ENCODE measurements around the gene IRAK2. TPM values are rescaled to one million over a fixed set of nuclear protein-coding genes. Genes with fewer than 3 reads are reported as not detected.

The IRAK2 gene
- total RNA-seq, 1 experiment from 2014 or later = 5.5 TPM

DNA sequence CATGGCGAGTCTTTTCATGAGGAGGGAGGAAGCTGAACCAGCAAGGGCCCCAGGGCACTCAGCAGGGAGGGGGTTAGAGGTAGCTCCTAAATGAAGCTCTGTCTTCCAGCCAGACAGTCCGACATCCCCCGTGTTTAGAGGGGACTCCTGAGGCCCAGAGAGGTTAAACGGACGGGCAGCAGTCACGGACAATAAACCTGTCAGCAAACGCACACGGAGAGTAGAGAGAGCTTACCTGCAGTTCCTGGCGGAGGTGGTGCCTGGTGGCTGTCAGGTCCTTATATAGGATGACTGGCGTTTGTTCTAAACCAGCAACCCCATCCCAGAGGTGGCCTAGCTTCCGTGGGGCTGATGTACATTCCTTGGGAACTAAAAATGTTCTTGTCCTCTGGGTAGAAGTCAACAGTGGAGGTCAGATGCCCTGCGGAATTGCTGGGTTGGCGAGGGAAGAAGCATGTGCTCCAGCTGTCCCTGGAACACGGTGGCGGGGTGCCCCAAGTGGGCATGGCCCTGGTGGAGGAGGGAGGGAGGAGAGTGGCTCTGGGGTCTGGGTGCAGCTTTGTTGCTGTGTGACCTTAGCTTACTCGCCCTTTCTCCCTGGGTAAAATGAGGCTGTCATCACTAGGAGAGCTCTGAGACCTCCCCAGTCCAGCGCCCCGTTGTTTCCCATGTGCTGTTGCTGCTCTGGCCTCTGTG lies 125.9 kb downstream of the IRAK2 start:
- H3K9me2 ChIP-seq (replicated peaks; ENCODE audit: low read length) = no peaks in the 10 kb centered on the region
- H2AFZ ChIP-seq (ENCODE audit: low read length) = no peak overlapping the region
- peaks cover 10% of the 10 kb centered on the region; the same call in 1 of the 2 replicates for H3K36me3 ChIP-seq (ENCODE audit: low read depth, low read length)
- intact Hi-C loops (cut with micrococcal nuclease) = no loop called here
- CTCF ChIA-PET = no interaction called here
- ATAC-seq (no peak), DNase-seq (no peak)
- no peaks in the 10 kb centered on the region for H3K9me3 ChIP-seq (ENCODE audit: low read length)
- no peaks in the 10 kb centered on the region for H4K20me1 ChIP-seq (ENCODE audit: low read length)
- no peaks in the 10 kb centered on the region for H3K27me3 ChIP-seq (ENCODE audit: low read length)
- TF ChIP-seq EZH2 (IDR thresholded peaks at IDR 0.05; ENCODE audit: low read length, unreplicated experiment) (no peak), EZH2phosphoT487 (IDR thresholded peaks at IDR 0.05; ENCODE audit: borderline replicate concordance, low read length) (no peak)
- TF ChIP-seq, protein P1, sequence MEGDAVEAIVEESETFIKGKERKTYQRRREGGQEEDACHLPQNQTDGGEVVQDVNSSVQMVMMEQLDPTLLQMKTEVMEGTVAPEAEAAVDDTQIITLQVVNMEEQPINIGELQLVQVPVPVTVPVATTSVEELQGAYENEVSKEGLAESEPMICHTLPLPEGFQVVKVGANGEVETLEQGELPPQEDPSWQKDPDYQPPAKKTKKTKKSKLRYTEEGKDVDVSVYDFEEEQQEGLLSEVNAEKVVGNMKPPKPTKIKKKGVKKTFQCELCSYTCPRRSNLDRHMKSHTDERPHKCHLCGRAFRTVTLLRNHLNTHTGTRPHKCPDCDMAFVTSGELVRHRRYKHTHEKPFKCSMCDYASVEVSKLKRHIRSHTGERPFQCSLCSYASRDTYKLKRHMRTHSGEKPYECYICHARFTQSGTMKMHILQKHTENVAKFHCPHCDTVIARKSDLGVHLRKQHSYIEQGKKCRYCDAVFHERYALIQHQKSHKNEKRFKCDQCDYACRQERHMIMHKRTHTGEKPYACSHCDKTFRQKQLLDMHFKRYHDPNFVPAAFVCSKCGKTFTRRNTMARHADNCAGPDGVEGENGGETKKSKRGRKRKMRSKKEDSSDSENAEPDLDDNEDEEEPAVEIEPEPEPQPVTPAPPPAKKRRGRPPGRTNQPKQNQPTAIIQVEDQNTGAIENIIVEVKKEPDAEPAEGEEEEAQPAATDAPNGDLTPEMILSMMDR (conservative IDR thresholded peaks at IDR 0.05; ENCODE audit: low read depth, low read length) = no peak
- H3F3A ChIP-seq (ENCODE audit: low read length, unreplicated experiment) = no peaks in the 10 kb centered on the region
- POLR2A ChIA-PET (ENCODE audit: unreplicated experiment) = no interaction called here
- no peak overlapping the region for H3K9ac ChIP-seq (ENCODE audit: low read length)
- no TSS peak for BruUV-seq (replicated peaks)
- H3K4me3 ChIP-seq (ENCODE audit: low read length) = no peak overlapping the region
- peaks cover 11% of the 10 kb centered on the region for H3K4me1 ChIP-seq (ENCODE audit: insufficient read depth, low read length)
- no peak overlapping the region for H3K4me2 ChIP-seq (ENCODE audit: low read length)
- no peak overlapping the region for H3K27ac ChIP-seq (ENCODE audit: low read length)
- H3K79me2 ChIP-seq (ENCODE audit: low read length) = no peaks in the 10 kb centered on the region

DNA sequence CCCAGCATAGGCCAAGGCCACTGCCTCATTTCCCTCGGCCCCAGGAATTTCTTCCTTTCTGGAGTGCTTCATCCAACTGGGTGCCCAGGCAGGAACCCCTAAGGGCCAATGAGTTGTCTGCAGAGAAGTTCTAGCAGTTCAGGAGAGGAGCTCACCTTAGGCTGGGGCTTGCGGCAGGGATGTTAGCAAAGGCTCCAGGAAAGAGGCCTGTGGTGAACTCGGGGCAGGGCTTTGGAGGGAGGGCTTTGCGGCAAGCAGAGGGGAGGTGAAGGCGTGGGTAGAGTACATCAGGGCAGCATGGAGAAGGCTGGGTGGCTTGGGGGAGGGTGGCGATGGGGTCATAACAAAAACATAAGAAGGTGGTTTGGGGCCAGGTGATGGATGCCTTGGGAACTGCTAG lies 126.9 kb downstream of the IRAK2 start:
- Histone ChIP-seq H4K20me1 (ENCODE audit: low read length) (no peaks in the 10 kb centered on the region), H3K27ac (ENCODE audit: low read length) (no peak overlapping the region), H3K79me2 (ENCODE audit: low read length) (no peaks in the 10 kb centered on the region), H3K9me2 (replicated peaks; ENCODE audit: low read length) (no peaks in the 10 kb centered on the region), H3K4me2 (ENCODE audit: low read length) (no peak overlapping the region), H2AFZ (ENCODE audit: low read length) (no peak overlapping the region), H3F3A (ENCODE audit: low read length, unreplicated experiment) (no peaks in the 10 kb centered on the region), H3K4me1 (ENCODE audit: insufficient read depth, low read length) (peaks cover 1% of the 10 kb centered on the region; the same call in 1 of the 2 replicates), H3K9ac (ENCODE audit: low read length) (no peak overlapping the region), H3K9me3 (ENCODE audit: low read length) (no peaks in the 10 kb centered on the region), H3K4me3 (ENCODE audit: low read length) (no peak overlapping the region), H3K36me3 (ENCODE audit: low read depth, low read length) (peaks cover 10% of the 10 kb centered on the region; the same call in 1 of the 2 replicates), H3K27me3 (ENCODE audit: low read length) (no peaks in the 10 kb centered on the region)
- ChIA-PET POLR2A (ENCODE audit: unreplicated experiment) (no interaction called here), CTCF (no interaction called here)
- intact Hi-C loops (cut with micrococcal nuclease) = no loop called here
- TF ChIP-seq EZH2 (IDR thresholded peaks at IDR 0.05; ENCODE audit: low read length, unreplicated experiment) = no peak
- TF ChIP-seq EZH2phosphoT487 (IDR thresholded peaks at IDR 0.05; ENCODE audit: borderline replicate concordance, low read length) = no peak
- TF ChIP-seq, protein P1 (conservative IDR thresholded peaks at IDR 0.05; ENCODE audit: low read depth, low read length) = no peak
- ATAC-seq = no peak
- BruUV-seq (replicated peaks) = no TSS peak
- no peak for DNase-seq
